ENCODE data around the gene CAMSAP2.

- TF ChIP-seq CTCF (IDR thresholded peaks at IDR 0.05) (no peak), EZH2 (IDR thresholded peaks at IDR 0.05) (no peak)
Observed at GRCh38 chr1:200890027-200890426, 151.3 kb downstream of the CAMSAP2 start.

All from neural progenitor cell (in vitro differentiated cells).